GM12873 (cell line): ENCODE data around the gene KLK10.

ENCODE experiments used
- TF ChIP-seq, protein P1 (sequence below): IDR thresholded peaks from 2 replicates; pipeline ENCODE4 v1.5.1; 2012; ENCODE audit warnings: low read depth, mild to moderate bottlenecking, moderate library complexity, low read length, control low read depth; ENCODE audit not compliant: insufficient read depth; ENCODE audit errors: missing control alignments

The KLK10 gene

DNA sequence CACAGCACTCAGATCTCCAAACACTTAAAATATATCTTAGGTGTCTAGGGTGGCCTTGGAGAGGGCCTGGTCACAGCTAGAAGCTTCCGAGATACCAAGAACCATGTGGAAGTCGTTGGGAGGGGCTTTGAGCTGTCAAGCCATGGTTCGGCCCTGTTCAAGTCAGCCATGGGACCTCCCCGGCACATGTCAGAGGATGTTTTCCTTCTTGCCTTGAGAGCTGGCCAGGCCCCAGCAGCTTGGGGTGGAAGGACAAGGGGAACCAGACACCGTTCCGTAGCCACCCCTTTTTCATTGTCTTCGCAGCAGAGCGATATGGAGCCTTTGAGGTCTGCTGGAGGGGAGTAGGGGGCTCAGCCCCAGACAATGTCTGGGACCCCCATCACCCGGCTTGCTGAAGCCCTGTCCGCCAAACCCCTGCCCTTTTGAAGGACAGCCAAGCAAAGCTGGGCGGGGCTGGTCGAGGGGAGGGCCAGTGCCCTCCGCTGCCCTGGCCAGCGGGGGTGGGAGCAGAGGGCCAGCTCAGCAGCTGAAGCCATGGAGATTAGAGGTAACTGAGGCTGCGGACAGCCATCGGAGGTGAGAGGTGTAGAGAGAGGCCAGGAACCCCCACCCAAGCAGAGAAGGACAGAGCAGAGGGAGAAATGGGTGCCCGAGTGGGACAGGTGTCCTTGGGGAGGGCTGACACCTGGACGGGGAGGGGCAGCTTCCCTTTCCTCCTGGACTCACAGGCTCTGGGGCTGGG lies 6.5 kb upstream of the KLK10 start:
- TF ChIP-seq, protein P1, sequence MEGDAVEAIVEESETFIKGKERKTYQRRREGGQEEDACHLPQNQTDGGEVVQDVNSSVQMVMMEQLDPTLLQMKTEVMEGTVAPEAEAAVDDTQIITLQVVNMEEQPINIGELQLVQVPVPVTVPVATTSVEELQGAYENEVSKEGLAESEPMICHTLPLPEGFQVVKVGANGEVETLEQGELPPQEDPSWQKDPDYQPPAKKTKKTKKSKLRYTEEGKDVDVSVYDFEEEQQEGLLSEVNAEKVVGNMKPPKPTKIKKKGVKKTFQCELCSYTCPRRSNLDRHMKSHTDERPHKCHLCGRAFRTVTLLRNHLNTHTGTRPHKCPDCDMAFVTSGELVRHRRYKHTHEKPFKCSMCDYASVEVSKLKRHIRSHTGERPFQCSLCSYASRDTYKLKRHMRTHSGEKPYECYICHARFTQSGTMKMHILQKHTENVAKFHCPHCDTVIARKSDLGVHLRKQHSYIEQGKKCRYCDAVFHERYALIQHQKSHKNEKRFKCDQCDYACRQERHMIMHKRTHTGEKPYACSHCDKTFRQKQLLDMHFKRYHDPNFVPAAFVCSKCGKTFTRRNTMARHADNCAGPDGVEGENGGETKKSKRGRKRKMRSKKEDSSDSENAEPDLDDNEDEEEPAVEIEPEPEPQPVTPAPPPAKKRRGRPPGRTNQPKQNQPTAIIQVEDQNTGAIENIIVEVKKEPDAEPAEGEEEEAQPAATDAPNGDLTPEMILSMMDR, result no peak

DNA sequence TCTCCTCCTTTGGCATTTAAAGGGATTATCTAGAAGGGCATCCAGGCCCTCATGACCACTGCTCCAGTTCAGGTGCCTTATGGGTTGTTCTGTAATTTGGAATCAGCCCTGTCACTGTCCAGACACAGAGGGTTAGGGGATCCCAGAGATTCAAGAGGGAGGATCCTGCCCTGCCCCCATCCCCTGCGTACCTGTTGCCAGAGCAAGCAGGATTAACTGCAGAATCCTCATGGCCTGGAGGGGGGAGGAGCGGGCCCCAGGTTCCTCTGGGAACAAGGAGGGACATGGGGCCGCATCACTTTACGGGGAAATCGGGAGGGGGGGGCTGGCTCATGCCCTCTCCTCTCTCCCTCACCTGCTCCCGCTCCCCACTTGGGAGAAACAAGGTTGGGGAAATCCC lies 5.9 kb upstream of the KLK10 start:
- TF ChIP-seq, protein P1, result no peak

DNA sequence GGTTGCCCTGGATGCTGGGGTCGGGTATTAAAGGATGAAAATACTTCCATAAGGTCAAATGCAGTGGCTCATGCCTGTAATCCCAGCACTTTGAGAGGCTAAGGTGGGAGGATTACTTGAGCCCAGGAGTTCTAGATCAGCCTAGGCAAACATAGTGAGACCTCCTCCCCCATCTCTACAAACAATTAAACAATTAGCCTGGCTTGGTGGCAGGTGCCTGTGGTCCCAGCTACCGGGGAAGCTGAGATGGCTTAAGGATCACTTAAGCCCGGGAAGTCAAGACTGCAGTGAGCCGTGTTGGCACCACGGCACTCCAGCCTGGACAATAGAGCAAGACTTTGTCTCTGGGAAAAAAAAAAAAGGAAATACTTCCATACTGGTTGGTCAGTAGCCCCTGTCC lies 5.4 kb upstream of the KLK10 start:
- TF ChIP-seq, protein P1, result no peak

DNA sequence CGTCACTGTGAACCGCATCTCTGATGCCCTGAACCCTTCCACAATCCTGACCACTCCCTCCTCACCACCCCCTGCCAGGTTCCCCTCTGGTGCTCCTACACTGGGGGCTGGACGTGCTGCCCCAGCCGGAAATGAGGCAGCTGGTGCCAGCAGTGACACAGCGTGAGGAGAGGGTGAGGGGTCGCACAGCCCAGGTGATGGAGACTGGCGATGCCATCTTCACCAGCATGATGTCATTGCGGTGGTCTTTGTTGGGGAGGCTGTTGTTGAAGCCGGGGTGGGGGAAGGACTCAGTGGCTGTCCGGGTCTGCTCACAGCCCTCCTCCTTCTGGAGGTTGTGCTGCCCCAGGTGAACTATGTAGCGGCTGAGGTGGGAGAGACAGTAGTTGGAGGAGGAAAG lies 4.4 kb upstream of the KLK10 start:
- TF ChIP-seq, protein P1, result no peak

GRCh38 chr19:51022526-51022925 lies 3.0 kb upstream of the KLK10 start:
- TF ChIP-seq, protein P1, result no peak

DNA sequence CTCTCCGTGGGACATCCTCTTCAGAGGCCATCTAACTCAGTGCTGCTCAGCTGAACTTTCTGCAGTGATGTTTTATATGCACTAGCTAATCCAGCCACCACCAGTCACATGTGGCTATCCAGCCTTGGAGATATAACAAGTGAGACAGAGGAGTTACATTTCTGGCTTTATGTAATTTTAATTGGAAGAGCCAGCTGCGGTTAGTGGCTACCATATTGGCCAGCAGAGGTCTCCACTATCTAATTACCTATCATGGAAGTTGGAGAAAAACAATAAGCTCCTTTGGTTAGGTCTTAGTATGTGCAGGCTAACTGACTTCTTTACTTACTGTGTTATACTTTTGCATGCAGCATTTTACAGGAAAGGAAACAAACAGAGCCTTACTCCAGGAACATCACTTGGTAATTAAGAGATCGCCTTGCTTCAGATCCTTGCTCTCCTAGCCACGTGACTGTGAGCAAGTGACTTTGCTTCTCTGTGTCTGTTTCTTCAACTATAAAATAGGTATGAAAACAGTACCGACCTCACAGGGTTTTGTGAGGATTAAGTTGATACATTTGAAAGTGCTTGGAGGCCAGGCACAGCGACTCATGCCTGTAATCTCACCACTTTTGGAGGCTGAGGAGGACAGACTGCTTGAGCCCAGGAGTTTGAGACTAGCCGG lies 1.6 kb upstream of the KLK10 start:
- TF ChIP-seq, protein P1, result peak; percentile 53

DNA sequence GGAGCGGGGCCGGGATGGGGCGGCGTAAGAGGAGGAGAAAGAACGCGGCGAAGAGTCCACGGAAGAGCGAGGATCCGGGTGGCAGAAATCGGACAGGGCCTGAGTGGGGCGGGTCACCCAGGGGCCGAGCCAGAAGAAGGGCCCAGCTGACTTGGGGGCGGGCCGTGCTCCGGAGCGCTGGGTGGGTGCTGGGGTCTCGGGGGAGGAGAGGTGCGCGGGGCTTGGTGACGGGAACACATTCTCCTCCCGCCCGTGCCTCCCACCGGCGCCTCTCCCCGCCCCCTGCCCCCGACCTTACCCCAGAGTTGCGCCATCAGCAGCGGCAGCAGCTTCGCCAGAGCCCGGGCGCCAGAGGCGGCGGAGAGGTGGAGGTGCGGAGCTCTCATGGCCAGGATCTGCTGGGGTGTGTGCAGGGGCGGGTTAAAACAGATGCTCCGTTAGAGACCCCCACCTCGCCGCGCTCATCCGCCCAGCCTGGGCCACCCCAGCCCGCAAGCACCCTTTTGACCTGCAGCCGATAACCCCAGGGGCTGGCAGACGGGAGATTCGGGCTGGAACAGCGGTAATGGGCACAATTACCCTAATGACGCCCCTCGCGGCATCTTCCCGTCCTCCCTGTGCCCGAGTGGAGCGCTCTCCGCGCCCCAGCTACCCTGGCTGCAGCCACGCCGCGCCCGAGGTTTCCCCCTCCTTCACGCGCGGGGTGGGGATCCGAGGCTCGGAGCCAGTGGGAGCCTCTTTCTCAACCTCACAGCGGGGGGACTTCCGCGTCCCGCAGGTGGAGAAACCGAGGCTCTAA lies 565 bp downstream of the KLK10 start:
- TF ChIP-seq, protein P1, result no peak
